ENCODE measurements around the gene TLR10.
"Not testable (repeated sequence)": the region's sequence is repeated elsewhere in the genome, so short reads cannot be mapped to it uniquely, and the experiment has no call there.

Gene TLR10

DNA sequence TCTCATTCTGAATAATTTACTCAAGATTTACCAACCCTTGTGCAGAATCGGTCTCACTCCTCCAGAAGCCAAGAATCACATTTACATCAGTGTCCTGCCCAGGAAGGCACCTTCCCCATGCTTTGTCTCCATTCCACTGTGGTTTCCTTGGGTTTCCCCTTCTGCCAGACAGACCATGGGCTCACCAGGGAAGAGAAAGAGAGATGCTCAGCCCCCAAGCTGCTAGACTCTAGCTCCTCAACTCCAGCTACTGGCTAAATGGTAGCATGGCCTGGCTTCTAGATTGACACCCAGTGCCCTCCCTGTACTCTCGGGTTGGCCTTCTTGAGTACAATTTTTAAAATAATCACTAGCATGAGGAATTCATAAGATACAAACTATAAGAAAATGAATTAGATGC, 12.9 kb downstream of the TLR10 start:
- no peak for DNase-seq (ENCODE audit: insufficient read length, low spot score)
- FAIRE-seq, result no peak

DNA sequence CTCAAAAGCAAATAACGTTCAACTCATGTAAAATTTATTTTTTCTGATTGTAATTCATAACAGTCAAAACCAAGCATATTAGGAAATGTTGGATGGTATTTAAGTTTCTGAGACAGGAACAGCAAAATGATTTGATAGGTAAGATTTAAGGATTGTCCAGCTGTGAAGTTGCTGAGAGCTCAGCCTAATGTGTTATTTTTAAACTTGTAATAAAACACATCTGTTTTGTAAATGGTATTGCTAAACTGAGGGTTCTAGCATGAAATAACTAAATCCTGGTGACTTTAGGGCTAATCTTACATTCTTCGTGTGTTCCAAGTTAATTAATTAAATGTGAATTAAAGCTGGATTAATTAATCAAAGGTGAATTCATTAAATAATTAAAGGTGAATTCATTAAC, 13.3 kb downstream of the TLR10 start:
- FAIRE-seq, result no peak
- DNase-seq (ENCODE audit: insufficient read length, low spot score), result no peak

DNA sequence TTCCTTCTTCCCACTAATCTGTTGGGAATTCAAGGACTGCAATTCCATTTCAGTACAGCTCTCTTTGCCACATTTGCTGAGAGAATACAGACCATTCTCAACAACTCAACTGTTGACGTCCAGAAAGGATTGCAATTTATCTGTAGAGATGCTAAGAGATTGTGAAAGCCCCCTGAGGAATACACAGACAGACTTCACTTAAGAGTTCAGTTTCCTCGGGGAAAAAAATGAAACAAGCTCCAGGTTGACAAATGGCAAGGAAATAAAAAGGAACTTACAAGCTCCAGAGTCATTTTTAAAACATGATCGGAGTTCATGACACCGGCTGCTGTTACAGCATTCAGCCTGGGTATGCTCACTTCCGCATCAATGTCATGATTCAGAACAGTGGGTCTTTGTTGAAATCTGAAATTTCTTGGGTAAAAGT, 13.8 kb downstream of the TLR10 start:
- DNase-seq (ENCODE audit: insufficient read length, low spot score) (no peak), FAIRE-seq (no peak)

DNA sequence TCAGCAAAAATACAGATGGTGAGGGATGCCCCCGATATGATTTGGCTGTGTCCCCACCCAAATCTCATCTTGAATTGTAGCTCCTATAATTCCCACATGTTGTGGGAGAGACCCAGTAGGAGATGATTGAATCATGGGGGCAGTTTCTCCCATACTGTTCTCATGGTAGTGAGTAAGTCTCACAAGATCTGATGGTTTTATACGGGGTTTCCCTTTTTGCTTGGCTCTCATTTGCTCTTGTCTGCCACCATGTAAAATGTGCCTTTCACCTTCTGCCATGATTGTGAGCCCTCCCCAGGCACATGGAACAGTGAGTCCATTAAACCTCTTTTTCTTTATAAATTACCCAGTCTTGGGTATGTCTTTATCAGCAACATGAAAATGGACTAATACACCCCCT, 15.8 kb downstream of the TLR10 start:
- DNase-seq (ENCODE audit: insufficient read length, low spot score); FAIRE-seq: not testable (repeated sequence)

DNA sequence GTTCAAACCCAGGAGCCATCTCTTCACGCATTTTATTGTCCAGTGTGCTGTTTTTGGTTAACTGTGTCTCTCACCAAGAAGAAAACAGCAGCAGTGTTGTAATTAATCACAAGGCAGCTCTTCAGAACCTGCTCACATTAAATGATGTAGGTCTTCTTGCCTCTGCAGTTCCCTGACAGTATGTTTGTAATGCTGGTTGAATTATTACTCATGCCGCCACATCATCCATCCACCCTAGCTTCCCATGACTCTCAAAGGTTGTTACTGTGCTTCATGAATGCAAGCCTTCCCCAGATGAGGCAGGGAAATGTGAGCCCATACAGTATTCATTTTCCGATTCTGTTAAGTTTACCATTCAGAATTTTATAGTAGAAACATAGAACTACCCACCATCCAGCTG, 17.4 kb downstream of the TLR10 start:
- FAIRE-seq, result peak; percentile 44
- DNase-seq (ENCODE audit: insufficient read length, low spot score), result no peak

DNA sequence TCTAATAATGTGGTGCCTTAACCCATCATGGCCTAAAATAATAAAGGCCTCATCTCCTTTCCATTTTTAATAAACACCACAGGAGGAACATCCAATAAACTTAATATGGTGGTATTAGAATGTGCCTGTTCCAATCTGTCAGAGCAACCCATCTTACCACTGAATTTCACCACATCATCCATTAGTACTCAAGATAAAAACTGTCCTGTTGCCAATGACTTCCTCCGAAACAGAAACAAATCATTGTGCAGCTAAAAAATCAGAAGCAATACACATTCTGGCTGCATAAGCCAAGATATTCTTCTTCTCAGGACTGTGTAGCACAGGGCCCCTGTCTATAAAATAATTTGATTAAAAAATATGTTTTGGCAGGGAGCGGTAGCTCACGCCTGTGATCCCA, 18.5 kb downstream of the TLR10 start:
- DNase-seq (ENCODE audit: insufficient read length, low spot score), result no peak
- no peak for FAIRE-seq

DNA sequence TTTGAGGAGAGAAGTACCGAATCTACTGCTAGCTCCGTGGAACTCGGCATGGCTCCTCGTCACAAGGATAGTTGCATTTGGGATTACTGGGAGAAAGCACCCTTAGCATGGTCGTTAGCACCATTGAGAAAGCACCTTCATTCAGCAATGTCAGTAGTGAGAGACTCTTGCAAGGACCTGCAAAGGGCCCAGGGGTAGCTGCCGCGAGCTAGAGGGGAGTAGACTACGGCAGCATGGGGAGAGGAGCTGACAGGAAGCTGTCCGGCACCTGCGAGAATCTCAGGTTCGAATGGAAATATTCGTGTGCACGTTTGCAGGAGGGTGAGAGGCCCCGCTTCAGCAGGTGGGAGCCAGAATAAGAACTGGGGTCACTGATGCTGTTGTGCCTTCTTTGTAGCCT, 20.2 kb downstream of the TLR10 start:
- DNase-seq (ENCODE audit: insufficient read length, low spot score), result no peak
- no peak for FAIRE-seq

DNA sequence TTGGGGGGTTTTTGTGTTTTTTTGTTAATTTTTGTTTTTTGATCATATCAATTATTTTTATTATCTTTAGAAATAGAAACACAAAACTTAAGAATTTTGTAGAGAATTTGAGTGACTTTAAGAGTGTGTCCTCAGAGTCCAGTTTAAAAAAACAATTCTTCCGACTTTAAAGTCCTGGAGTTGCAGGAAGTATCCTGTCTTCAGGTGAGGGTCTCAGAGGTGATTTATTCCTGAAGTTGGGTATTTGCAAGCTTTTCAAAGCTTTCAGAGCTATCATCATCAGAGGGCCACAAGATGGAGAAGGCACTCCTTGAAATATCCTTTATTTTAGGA, 23.0 kb downstream of the TLR10 start:
- DNase-seq (ENCODE audit: insufficient read length, low spot score) (no peak), FAIRE-seq (no peak)

DNA sequence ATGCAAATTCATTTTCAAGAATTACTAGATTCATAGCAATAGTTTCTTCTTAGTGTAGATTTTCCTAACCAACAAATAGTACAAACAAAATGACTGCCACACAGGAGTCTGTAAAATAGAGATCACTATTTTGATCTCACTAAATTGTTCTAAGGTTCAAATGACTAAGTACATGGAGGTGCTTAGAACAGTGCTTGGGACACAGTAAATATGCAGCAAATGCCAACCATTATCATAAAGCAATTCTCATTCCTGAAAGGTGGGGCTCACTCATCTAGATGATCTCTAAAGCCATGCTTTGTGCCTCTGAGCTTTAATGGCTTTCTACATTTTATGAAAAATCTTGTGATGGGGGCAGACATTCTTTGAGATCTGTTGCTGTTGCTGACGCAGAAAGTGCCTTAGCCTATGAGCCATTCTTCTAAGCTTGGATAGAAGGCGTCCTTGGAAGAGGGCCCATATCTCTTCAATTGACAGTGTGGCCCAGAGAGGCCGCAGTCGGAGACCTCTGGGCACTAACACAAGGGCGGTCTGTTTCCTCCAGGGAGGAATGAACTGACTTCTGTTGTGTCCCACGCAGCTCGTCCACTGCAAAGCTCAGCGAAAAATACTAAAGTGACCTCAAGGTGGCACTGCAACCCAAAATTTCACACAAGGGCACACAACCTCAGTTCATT, 23.5 kb downstream of the TLR10 start:
- FAIRE-seq (no peak), DNase-seq (ENCODE audit: insufficient read length, low spot score) (peak; percentile 48)

DNA sequence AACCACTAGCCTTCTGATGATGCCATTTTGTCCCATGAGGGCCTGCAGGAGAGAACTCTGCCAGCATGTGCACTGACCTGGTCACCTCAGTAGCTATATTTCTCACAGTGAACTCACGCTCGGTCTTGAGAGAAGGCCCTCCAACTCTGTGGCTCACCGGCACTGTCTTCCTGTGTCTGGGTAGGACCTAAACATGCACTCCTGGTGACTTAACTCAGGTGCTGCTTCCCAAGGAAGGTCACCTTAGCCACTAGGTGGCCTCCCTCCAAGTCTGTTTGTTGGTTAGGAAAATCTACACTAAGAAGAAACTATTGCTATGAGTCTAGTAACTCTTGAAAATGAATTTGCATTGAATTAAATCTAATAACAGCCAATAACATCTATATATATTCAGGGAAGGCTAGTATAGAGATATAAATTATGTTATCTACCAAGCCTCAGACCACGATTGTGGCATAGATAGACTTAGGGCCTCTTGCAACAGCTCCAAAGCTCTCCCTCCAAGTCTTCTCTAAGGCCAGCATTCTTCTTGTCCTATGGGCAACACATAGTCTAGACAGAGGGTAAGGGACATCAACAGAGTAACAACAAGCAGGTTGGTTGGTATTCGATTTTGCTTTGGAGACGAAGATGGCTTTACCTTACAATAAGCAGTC, 24.7 kb downstream of the TLR10 start:
- DNase-seq (ENCODE audit: insufficient read length, low spot score) (no peak), FAIRE-seq (no peak)

DNA sequence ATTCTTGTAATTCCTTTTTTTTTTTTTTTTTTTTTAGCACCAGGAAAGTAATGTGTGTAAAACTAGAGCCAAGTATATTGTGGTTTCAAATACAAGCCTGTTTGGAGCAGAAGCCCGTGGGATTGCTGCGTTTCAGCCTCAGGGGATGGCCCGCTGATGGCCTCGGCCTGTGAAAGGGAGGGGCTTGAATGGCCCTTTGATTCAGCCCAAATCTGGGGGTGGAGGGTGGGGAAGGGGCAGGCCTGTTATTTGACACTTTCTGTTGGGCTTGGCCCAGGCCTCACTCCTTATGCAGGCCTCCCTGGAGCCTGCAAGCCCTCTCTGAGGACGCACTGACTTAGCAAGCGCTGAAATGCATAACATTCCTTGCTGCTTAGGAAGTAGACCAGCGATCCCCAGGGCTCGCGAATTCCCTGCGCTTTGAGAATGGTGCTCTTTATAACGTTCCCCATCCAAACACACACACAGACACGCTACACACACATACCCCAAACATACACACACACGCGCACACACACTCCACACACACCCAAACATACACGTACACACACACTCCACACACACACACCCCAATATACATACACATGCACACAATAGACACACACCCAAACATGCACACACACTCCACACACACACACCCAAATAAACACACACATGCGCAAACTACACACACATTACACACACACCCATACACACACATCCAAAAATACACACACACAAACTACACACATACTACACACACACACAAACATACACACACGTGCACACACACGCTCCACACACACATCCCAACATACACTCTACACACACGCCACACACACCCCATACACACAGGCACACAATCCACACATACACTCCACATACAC, 29.6 kb downstream of the TLR10 start:
- DNase-seq (ENCODE audit: insufficient read length, low spot score) (peak; percentile 85), FAIRE-seq (peak; percentile 94)

DNA sequence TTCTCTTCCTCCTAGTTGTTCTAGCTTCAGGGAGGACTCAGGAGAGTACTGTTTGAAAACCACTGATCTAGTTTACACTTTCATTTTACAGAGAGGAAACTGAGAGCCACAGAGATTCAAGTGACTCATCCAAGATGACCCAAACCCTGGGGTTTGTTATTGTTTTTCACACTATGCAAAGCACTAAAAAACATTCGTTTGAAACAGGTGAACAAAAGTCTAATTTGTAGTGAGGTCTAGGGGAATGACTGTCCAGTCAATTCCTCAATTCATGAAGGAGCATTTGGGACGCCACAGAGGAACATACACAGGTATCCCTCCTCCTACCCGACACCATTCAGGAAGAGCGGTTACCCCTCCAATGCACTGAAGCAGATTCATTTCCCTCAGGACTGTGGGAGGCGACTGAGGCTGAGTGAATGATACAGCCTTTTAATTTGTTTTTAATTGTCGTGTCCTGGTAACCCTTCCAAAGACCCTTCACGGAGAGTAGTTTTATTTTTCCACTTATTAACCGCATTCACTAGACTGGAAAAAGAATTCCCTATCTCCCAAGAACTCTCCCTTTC, 30.3 kb downstream of the TLR10 start:
- DNase-seq (ENCODE audit: insufficient read length, low spot score) (no peak), FAIRE-seq (no peak)

DNA sequence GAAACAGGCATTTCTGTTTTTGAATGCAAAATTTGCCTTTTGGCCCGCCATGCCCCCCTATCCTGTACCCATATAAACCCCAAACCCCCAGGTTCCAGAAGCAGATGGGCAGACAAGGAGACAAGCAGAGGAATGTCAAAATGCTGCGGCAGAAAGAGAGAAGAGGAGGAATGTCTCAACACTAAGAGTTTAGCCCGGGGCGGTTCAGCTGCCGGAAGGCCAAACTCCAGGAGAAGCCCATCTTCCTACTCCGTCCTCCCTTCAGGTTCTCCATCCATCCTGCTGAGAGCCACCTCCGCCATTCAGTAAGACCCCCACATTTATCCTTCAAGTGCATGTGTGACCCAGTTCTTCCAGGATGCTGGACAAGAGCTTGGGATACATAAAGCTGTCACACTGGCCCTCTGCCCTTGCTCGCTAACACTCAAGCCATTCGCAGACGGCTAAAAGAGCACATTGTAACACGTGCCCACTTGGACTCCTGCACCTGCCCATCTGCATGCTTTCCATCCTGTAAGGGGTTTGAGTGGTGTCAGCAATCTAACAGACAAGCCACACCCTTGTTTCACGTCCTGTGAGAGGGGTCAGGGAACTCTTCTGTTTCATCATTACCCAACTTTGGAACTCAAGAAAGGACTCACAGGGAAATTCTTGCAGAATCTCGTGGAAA, 31.3 kb downstream of the TLR10 start:
- FAIRE-seq (no peak), DNase-seq (ENCODE audit: insufficient read length, low spot score) (no peak)

DNA sequence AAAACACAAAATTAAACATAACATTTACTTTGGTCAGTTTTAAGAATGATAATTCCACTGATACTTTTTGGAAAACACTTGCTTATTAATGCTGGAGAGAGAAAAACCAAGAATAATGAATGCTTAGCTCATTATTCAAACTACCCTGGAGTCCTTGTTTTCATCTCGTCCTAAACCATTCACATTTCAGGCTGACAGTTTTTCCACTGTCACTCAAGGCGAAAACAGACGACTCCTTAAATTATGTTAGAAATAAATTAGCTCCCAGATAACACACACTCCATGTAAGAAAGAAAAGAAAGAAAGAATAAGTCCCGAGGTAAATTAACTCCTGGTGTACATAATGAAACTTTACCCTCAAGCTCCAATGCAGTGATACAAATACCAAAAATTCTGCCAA, 33.5 kb downstream of the TLR10 start:
- FAIRE-seq (no peak), DNase-seq (ENCODE audit: insufficient read length, low spot score) (no peak)

DNA sequence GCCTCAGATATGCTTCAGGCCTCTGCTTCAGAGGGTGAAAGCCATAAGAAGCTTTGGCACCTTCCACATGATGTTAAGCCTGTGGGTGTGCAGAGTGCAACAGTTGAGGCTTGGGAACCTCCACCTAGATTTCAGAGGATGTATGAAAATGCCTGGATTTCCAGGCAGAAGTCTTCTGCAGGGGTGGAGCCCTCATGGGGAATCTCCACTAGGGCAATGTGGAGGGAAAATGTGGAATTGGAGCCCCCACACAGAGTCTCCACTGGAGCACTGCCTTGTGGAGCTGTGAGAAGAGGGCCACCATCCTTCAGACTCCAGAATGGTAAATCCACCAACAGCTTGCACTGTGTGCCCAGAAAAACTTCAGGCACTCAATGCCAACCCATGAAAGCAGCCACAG, 35.2 kb downstream of the TLR10 start:
- FAIRE-seq (no peak), DNase-seq (ENCODE audit: insufficient read length, low spot score) (no peak)

DNA sequence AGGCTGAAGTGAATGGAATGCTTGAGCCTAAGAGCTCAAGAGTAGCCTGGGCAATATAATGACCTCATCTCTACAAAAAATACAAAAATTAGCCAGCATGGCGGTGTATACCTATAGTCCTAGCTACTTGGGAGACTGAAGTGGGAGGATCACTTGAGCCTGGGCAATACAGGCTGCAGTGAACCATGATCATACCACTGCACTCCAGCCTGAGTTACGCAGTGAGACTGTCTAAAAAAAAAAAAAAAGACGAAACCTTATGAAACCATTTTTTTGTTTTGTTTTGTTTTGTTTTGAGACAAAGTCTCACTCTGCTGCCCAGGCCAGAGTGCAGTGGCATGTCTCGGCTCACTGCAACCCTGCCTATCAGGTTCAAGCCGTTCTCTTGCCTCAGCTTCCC, 36.9 kb downstream of the TLR10 start:
- DNase-seq (ENCODE audit: insufficient read length, low spot score) (no peak), FAIRE-seq (no peak)

DNA sequence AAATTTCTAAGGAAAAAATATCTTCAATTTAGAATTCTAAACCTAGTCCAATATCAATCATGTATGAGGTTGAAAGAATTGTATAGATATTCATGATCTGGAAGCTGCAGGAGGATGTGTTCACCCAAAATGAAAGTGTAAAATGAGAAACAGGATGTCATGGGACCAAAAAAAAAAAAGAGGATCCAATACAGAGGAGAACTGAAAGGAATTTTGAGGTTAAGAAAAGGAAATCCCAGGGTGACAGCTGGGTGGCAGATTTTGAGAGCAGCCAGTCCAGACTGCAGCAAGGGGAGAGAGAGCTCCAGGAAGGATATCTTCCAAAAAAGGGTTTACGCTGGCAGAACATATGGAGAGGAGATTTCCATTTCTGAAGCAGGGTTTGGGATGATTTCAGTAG, 38.9 kb downstream of the TLR10 start:
- no peak for FAIRE-seq
- DNase-seq (ENCODE audit: insufficient read length, low spot score), result no peak

DNA sequence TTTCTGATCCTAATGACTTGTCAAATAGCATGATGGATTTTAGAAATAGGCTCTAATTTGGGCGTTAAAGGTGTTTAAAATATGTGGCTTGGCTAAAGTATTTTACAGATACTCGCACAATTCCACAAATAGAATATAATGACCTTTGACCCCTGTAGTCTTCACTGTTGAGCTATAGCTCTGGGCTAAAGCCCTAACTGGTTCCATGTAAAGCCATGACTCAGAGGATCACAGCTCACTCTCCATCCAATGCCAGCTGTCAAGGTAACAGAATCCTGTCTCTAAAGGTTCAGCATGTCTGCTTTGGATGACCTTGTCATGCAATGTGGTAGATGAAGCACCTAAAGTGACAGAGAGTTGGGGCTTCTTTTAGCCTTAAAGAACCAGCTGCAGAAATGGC, 42.5 kb downstream of the TLR10 start:
- no peak for DNase-seq (ENCODE audit: insufficient read length, low spot score)
- no peak for FAIRE-seq

DNA sequence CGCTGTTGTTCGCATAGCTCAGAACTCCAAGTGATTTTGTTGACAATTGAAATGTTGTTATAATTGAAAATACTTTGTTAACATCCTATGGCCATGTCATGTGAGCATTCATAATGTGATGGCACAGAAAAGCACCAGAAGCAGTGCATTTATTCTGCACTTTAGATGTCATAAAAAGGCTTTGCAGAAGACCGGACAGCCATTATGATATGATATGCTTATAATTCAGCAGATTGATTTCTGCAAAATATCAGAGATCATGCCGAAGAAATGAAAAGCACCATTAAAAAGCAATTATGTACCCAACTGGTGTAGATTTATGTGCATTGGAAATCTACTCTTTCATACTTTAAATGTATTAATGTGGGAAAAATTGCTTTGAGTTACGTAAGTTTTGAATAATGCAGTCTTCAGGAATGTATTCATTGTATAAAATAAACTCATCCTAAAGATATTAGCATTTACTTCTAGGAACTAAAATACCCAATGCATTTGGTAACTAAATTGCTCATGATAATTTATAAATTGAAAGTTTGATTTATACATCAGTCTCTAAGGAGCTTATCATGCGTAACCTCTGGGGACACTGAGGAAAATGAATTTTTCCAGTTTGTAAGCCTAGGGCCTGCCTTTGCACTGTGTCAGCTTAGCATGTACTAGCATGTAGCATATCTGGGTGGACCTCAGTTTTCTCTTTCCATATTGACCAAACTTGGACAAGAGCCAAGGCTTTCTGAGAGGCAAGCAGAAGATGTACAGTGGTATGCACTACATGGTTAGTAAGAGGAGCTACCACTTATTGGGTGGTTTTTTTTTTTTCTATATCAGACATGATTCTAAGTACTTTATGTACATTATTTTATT, 43.6 kb downstream of the TLR10 start:
- no peak for DNase-seq (ENCODE audit: insufficient read length, low spot score)
- FAIRE-seq, result no peak

DNA sequence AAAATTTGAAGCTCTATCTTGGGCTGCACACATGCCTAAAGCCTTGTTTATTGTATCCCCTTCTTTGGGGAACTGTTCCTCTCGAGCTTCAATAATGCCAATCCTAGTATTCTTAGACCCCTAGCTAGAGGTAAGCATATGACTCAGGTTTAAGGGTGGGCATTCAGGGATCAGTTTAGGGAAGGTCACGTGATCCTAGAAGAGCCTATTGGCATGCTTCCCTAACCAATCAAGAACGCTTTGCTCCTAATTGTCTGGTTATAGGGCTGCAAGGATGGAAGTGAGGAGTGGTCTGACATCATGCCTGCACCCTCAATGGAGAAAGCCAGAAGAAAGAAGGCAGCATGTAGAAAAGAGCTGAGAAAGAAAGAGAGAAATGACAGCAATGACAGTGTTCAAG, 46.9 kb downstream of the TLR10 start:
- no peak for FAIRE-seq

More for the DNA sequence above, 46.9 kb downstream of the TLR10 start:
- DNase-seq (ENCODE audit: insufficient read length, low spot score), result no peak

Data from HTR-8/SVneo (cell line).